GM12878 (cell line): ENCODE data around the gene ZCCHC9. TPM values are rescaled to one million over a fixed set of nuclear protein-coding genes. Genes with fewer than 3 reads are reported as not detected.

Source experiments
- BCL11A ChIP-seq: IDR thresholded peaks from 2 replicates; pipeline ENCODE4 v1.6.1; 2011; ENCODE audit warnings: low read depth, low read length
- CREB1 ChIP-seq: IDR thresholded peaks from 2 replicates; pipeline ENCODE4 v1.6.1; 2012; ENCODE audit warnings: low read depth, mild to moderate bottlenecking, inconsistent platforms
- EGR1 ChIP-seq, 2 experiments: IDR thresholded peaks; 1 replicate in 1 of 2; 2 replicates in 1 of 2; pipeline ENCODE4 v1.6.1; 2011 to 2012; ENCODE audit warnings: low read depth in 2 of 2, low read length in 2 of 2, borderline replicate concordance in 1 of 2, mild to moderate bottlenecking in 1 of 2, moderate library complexity in 1 of 2
- EP300 ChIP-seq, 2 experiments: fragments of 150-350 bp in 1 of 2; IDR thresholded peaks; 2 replicates each; pipeline ENCODE4 v1.6.1; 2011 to 2012; ENCODE audit warnings: low read depth in 2 of 2, low read length in 2 of 2, borderline replicate concordance in 1 of 2, improper control_type of control experiment in 1 of 2, inconsistent platforms in 1 of 2; ENCODE audit not compliant: control insufficient read depth in 1 of 2
- FOXK2 ChIP-seq: fragments of 450-650 bp; IDR thresholded peaks from 2 replicates; pipeline ENCODE4 v1.6.1; 2017; ENCODE audit warnings: mild to moderate bottlenecking, moderate library complexity
- HCFC1 ChIP-seq: fragments of 150-350 bp; IDR thresholded peaks from 2 replicates; pipeline ENCODE4 v1.6.1; 2014; ENCODE audit warnings: low read length
- RAD21 ChIP-seq: IDR thresholded peaks from 2 replicates; pipeline ENCODE4 v1.6.1; 2011; ENCODE audit warnings: mild to moderate bottlenecking, low read depth, low read length, moderate library complexity; ENCODE audit not compliant: insufficient read depth
- SPI1 ChIP-seq: IDR thresholded peaks from 2 replicates; pipeline ENCODE4 v1.6.1; 2011; ENCODE audit warnings: low read depth, mild to moderate bottlenecking, low read length, moderate library complexity, borderline replicate concordance; ENCODE audit not compliant: insufficient read depth
- TCF7 ChIP-seq: IDR thresholded peaks from 2 replicates; pipeline ENCODE4 v1.6.1; 2014; ENCODE audit warnings: antibody characterized with exemption, borderline replicate concordance
- ZNF217 ChIP-seq: fragments of 450-650 bp; IDR thresholded peaks from 2 replicates; pipeline ENCODE4 v1.6.1; 2017; ENCODE audit warnings: antibody characterized with exemption, mild to moderate bottlenecking
- polyA plus RNA-seq, 11 experiments: library from polyadenylated mRNA; depleted of rRNA in 4 of 11; unstranded in 6 of 11; stranded (reverse) in 5 of 11; fragments of >200 nt; fragmentation: Nextera tagmentation in 4 of 11; fragmentation: Illumina TruSeq in 1 of 11; extraction: Ambion mirVana in 4 of 11; extraction: Trizol in 1 of 11; gene quantifications; 1 replicate in 1 of 11; 2 replicates in 10 of 11; pipeline versions ENCODE4 v1.2.1 to v1.2.3, GENCODE V29; 2011 to 2016; ENCODE audit warnings: inconsistent platforms in 2 of 11, missing spikeins in 2 of 11, low read depth in 1 of 11
- total RNA-seq, 4 experiments: library from RNA; depleted of rRNA in 3 of 4; stranded (reverse); fragments of >200 nt in 3 of 4; fragmentation: Illumina TruSeq in 1 of 4; extraction: Trizol in 1 of 4; gene quantifications; 2 replicates each; pipeline versions ENCODE4 v1.2.1 to v1.2.3, GENCODE V29; 2013 to 2021
- TF ChIP-seq, protein P1 (sequence below): fragments of 450-650 bp; IDR thresholded peaks from 2 replicates; pipeline ENCODE4 v1.6.1; 2017; ENCODE audit warnings: mild to moderate bottlenecking, moderate library complexity
- TF ChIP-seq, protein P2 (sequence below): fragments of 450-650 bp; IDR thresholded peaks from 2 replicates; pipeline ENCODE4 v1.6.1; 2016; ENCODE audit warnings: mild to moderate bottlenecking, moderate library complexity, borderline replicate concordance
- TF ChIP-seq, protein P3 (sequence below): IDR thresholded peaks from 2 replicates; pipeline ENCODE4 v1.6.1; 2012; ENCODE audit warnings: low read depth, low read length, improper control_type of control experiment
- TF ChIP-seq, protein P4 (sequence below): fragments of 450-650 bp; conservative IDR thresholded peaks from 2 replicates; pipeline ENCODE4 v1.6.1; 2017; ENCODE audit warnings: mild to moderate bottlenecking, moderate library complexity
- TF ChIP-seq, protein P5 (sequence below), 3 experiments: IDR thresholded peaks in 2 of 3; conservative IDR thresholded peaks in 1 of 3; 2 replicates each; pipeline ENCODE4 v1.5.1; 2011; ENCODE audit warnings: low read depth in 3 of 3, low read length in 3 of 3, mild to moderate bottlenecking in 3 of 3, control low read depth in 2 of 3, moderate library complexity in 2 of 3, inconsistent platforms in 1 of 3, mixed read lengths in 1 of 3; ENCODE audit not compliant: control insufficient read depth in 2 of 3, insufficient read depth in 1 of 3; ENCODE audit errors: extremely low read depth in 1 of 3

The ZCCHC9 gene
- total and polyA plus RNA-seq, 10 of the 15 experiments (the other 5 are each of a cell fraction or from before 2014, with no cell fraction given) = 22.0 to 57.7 (median 34.5) TPM

DNA sequence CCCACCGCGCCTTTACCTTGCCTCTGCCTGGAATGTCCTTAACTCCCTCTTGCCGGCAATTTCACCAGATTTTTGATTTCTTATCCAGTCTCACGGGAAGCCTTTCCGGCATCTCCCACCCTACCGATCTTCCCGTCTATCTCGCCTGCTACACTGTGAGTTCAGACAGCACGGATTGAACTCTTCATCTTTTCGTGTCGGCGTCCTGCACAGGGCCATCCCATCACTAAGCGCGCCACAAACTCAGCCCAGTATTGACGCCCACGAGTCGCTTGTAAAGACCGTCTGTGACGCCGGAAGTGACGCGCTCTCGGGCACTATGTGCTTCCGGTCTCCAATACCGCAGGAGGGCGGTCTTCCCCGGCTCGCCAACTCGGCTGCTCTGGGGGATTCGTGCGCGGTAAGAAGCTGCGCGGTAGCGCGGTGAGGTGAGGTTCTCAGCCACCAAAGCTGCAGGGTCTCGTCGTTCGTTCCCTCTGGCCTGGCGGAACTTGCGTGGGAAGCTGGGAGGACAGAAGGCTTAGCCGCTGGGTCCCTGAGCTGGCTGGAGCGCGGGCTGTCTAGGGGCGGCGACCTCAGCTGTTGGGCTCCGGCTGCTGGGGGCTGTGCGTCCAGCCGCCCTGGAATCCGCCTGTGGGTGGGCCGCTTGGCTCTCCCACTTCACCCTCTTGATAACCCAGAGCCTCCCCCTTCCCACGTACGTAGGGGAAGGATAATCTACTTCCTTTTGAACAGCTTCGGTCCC, at the start of gene ZCCHC9 (continued):
- TF ChIP-seq, protein P1, sequence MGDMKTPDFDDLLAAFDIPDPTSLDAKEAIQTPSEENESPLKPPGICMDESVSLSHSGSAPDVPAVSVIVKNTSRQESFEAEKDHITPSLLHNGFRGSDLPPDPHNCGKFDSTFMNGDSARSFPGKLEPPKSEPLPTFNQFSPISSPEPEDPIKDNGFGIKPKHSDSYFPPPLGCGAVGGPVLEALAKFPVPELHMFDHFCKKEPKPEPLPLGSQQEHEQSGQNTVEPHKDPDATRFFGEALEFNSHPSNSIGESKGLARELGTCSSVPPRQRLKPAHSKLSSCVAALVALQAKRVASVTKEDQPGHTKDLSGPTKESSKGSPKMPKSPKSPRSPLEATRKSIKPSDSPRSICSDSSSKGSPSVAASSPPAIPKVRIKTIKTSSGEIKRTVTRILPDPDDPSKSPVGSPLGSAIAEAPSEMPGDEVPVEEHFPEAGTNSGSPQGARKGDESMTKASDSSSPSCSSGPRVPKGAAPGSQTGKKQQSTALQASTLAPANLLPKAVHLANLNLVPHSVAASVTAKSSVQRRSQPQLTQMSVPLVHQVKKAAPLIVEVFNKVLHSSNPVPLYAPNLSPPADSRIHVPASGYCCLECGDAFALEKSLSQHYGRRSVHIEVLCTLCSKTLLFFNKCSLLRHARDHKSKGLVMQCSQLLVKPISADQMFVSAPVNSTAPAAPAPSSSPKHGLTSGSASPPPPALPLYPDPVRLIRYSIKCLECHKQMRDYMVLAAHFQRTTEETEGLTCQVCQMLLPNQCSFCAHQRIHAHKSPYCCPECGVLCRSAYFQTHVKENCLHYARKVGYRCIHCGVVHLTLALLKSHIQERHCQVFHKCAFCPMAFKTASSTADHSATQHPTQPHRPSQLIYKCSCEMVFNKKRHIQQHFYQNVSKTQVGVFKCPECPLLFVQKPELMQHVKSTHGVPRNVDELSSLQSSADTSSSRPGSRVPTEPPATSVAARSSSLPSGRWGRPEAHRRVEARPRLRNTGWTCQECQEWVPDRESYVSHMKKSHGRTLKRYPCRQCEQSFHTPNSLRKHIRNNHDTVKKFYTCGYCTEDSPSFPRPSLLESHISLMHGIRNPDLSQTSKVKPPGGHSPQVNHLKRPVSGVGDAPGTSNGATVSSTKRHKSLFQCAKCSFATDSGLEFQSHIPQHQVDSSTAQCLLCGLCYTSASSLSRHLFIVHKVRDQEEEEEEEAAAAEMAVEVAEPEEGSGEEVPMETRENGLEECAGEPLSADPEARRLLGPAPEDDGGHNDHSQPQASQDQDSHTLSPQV = no peak
- TF ChIP-seq ZNF217 = no peak
- peak; percentile 99 for TF ChIP-seq CREB1
- TF ChIP-seq TCF7 = no peak
- TF ChIP-seq EP300 (IDR thresholded peaks at IDR 0.05; ENCODE audit: borderline replicate concordance in 1 of 2, control insufficient read depth in 1 of 2, low read depth in 2 of 2, low read length in 2 of 2) = peak; percentile 48 to 52; a peak in 2 of 4 replicates
- TF ChIP-seq, protein P2, sequence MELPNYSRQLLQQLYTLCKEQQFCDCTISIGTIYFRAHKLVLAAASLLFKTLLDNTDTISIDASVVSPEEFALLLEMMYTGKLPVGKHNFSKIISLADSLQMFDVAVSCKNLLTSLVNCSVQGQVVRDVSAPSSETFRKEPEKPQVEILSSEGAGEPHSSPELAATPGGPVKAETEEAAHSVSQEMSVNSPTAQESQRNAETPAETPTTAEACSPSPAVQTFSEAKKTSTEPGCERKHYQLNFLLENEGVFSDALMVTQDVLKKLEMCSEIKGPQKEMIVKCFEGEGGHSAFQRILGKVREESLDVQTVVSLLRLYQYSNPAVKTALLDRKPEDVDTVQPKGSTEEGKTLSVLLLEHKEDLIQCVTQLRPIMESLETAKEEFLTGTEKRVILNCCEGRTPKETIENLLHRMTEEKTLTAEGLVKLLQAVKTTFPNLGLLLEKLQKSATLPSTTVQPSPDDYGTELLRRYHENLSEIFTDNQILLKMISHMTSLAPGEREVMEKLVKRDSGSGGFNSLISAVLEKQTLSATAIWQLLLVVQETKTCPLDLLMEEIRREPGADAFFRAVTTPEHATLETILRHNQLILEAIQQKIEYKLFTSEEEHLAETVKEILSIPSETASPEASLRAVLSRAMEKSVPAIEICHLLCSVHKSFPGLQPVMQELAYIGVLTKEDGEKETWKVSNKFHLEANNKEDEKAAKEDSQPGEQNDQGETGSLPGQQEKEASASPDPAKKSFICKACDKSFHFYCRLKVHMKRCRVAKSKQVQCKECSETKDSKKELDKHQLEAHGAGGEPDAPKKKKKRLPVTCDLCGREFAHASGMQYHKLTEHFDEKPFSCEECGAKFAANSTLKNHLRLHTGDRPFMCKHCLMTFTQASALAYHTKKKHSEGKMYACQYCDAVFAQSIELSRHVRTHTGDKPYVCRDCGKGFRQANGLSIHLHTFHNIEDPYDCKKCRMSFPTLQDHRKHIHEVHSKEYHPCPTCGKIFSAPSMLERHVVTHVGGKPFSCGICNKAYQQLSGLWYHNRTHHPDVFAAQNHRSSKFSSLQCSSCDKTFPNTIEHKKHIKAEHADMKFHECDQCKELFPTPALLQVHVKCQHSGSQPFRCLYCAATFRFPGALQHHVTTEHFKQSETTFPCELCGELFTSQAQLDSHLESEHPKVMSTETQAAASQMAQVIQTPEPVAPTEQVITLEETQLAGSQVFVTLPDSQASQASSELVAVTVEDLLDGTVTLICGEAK = peak; percentile 97
- TF ChIP-seq BCL11A = no peak
- TF ChIP-seq, protein P3, sequence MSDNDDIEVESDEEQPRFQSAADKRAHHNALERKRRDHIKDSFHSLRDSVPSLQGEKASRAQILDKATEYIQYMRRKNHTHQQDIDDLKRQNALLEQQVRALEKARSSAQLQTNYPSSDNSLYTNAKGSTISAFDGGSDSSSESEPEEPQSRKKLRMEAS = peak; percentile 43; the same call in 1 of the 2 replicates
- TF ChIP-seq, protein P4, sequence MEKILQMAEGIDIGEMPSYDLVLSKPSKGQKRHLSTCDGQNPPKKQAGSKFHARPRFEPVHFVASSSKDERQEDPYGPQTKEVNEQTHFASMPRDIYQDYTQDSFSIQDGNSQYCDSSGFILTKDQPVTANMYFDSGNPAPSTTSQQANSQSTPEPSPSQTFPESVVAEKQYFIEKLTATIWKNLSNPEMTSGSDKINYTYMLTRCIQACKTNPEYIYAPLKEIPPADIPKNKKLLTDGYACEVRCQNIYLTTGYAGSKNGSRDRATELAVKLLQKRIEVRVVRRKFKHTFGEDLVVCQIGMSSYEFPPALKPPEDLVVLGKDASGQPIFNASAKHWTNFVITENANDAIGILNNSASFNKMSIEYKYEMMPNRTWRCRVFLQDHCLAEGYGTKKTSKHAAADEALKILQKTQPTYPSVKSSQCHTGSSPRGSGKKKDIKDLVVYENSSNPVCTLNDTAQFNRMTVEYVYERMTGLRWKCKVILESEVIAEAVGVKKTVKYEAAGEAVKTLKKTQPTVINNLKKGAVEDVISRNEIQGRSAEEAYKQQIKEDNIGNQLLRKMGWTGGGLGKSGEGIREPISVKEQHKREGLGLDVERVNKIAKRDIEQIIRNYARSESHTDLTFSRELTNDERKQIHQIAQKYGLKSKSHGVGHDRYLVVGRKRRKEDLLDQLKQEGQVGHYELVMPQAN = peak; percentile 79
- TF ChIP-seq, protein P5, sequence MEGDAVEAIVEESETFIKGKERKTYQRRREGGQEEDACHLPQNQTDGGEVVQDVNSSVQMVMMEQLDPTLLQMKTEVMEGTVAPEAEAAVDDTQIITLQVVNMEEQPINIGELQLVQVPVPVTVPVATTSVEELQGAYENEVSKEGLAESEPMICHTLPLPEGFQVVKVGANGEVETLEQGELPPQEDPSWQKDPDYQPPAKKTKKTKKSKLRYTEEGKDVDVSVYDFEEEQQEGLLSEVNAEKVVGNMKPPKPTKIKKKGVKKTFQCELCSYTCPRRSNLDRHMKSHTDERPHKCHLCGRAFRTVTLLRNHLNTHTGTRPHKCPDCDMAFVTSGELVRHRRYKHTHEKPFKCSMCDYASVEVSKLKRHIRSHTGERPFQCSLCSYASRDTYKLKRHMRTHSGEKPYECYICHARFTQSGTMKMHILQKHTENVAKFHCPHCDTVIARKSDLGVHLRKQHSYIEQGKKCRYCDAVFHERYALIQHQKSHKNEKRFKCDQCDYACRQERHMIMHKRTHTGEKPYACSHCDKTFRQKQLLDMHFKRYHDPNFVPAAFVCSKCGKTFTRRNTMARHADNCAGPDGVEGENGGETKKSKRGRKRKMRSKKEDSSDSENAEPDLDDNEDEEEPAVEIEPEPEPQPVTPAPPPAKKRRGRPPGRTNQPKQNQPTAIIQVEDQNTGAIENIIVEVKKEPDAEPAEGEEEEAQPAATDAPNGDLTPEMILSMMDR (IDR thresholded peaks at IDR 0.05 in 2 of 3, conservative IDR thresholded peaks at IDR 0.05 in 1 of 3; ENCODE audit: control insufficient read depth in 2 of 3, extremely low read depth in 1 of 3, insufficient read depth in 1 of 3, low read depth in 3 of 3, low read length in 3 of 3) = peak; percentile 2 to 21 (median 12); a peak in 1 of 6 replicates
- TF ChIP-seq FOXK2 = peak; percentile 37
- no peak; the same call in 1 of the 2 replicates for TF ChIP-seq RAD21
- TF ChIP-seq SPI1 = no peak
- TF ChIP-seq EGR1 (IDR thresholded peaks at IDR 0.05; ENCODE audit: borderline replicate concordance in 1 of 2, low read depth in 2 of 2, low read length in 2 of 2) = peak in 1 of 2 experiments; percentile 89; a peak in 2 of 3 replicates
- TF ChIP-seq HCFC1 = peak; percentile 66
